Putamen (tissue), 1 donor: ENCODE data around the gene NFYC.
"Not testable (repeated sequence)": the region's sequence is repeated elsewhere in the genome, so short reads cannot be mapped to it uniquely, and the experiment has no call there.

ENCODE experiments used
- DNase-seq: peaks from one replicate; pipeline ENCODE4 v3.0.0-alpha.2; 2016; ENCODE audit warnings: low spot score

NFYC gene

DNA sequence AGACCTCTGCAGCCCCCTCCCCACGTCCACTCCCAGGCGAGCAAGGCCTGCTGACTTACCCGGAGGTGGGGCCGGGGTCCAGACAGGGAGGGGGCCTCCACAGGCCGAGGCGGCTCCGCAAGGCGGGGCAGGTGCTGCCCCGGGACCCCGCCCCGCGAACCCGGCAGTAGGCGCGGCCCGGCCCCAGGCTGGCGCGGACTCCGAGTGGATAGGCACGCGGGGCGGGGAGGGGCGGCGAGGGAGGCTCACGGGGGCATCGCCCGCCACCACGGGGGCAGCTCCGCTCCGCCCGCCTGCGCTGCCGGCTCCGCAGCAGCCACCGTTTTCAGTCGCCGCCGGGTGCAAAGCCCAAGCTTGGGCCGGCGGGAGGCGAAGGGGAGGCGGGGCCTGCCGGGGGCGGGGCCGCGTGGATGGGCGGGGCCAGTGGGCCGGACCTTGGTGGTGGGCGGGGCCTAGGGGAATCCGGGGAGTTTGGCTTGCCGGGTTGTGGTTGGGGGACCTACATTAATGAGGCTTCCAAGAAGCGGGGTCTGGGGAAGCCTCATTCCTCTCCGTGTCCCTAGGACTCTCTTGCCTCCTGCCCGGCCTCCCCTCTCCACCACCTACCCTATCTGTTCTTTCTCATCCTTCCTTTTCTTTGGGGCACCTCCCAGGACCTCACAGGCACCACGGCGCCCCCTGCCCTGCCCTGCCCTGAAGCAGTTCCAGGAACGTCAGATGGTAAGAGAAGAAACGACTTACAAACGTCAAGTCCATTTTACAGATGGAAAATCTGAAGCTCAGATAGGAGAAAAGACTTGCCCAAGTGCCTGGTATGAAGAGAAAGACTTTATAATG lies 26.0 kb upstream of the NFYC start, which contains the start of gene RIMS3:
RIMS3 (minus strand) TSS at position 348 of the 837 bp plus-strand sequence. CDS start 23,757 bp downstream, outside the sequence.
- peak; percentile 67 for DNase-seq

DNA sequence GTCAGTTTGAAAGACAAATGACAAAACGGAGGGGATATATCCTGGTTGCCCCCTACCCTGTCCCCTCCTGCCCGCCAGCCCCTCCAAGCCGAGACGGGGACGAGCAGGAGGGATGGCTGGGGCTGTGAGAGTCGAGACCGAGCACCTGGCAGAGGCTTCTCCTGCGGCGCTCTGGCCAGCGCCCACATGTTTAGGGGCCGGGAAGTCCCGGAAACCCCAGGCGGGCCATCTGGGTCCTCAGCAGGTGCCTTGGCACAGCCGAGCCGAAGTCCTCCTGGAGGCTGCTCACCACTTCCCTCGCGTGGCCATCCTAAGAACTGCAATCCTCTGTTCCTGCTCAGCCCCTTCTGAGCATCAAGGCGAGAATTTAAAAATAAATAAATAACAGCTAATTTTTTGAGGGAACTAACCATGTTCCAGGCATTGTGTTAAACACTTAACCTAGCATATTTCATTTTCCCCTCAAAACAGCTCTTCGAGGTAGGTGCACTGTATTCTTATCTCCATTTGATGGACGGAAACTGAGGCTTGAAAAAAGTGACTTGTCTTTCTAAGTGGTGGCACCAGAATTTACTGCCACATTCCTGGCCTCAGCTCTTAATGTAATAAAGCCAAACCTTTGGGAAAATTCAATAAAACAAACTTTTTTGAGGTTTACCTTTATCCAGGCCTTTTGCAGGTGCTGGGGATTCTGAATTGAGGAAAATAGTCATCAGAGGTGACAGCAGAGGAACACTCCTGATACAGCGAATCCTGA lies 22.6 kb upstream of the NFYC start:
- DNase-seq = peak; percentile 67

DNA sequence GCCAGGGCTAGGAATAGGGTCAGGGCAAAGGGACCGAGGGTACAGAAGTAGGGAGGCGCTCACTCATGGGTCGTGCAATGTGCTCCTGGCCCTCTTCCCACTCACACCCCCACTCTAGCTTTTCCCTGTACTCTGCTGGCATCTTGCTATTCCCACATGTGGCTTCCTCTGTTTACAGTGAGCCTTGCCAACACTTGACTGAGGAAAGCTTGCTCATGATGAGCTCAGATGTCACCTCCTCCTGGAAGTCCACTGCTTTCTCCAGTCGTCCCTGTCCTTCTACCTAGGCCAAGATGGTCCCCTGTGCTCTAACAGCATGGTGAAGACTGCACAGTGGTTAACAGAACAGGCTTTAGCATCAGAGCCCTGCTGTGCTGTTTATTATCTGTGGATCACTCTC lies 18.1 kb upstream of the NFYC start:
- no peak for DNase-seq

DNA sequence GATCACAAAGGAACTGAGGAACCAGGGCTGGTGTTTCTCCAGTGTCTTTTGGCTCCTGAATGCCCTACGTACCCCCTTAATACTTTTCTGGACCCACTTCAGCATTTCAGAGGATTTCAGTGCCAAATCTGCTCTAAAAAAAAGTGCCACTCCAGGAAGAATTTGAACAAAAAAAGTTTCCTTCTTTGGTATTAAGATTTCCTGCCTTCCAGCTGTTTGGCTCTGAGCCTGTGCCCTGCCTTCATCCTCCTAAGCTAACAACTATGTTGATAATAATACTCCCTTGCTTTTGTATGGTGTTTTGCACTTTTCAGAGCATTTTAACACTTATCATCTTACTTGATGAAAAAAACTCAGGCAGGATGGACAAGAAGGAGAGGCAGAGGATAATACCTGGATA lies 15.0 kb upstream of the NFYC start:
- DNase-seq = no peak

DNA sequence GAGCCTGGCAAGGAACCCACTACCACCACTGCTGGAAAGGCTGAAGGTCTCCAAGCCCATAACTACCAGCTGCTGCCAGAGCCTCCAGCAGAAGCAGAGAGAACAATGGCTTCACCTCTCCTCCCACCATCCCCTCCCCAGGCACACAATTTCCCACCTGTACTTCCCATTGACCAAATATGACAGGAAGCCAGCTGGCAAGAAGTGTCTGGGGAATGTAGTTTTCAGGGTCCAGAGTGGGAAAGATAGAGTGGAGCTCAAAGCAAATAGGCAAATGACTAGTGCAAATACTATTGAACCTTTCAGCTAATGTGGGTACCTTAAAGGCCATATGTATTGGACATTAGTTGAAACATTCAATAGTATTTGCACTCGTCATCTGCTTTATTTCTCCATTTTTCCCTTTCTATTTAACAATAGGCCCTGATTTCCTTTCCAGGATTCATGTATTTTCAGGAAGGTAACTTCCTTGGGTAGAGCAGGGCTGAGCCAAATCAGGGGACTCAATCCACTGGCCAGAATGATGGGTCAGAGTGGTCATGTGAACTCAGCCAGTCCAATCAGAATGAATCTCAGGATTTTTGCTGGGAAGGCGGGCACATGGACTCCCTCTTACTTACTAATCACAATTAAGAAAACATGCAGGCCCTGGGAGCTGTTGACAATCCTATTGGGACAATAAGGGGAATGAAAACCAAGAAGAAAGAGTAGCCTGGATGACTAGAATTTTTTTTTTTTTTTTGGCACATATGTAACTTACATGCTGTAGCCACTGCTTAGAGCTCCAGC lies 12.1 kb upstream of the NFYC start:
- no peak for DNase-seq

DNA sequence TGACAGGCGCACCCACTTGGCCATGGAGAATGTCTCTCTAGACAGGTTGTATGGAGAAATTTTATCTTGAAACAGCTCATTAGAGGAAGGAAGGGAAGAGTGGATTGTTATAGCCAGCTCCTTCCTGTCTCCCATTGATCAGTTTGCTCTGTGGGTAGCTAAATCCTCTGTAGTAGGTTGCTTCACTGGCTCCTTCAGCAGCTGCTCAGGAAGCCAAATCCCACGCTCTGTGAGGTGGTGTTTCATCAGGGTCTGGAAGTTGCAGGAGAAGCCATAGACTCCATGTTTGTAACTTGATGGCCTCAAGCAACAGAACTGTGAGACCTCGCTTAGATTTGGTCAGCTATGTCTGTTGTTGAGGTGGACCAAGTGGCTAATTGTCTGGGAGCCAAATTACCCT lies 6.8 kb upstream of the NFYC start:
- DNase-seq = no peak

DNA sequence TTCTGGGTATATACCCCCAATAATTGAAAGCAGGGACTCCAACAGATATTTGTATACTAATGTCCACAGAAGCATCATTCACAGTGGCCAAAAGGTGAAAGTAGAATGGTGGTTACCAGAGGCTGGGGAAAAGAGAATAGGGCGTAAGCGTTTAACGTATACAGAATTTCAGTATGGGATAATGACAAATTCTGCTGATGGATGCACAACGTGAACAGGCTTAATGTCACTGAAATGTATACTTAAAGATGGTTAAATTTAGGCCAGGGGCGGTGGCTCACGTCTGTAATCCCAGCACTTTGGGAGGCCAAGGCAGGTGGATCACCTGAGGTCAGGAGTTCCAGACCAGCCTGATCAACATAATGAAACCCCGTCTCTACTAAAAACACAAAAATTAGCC lies 4.4 kb upstream of the NFYC start:
- no peak for DNase-seq

DNA sequence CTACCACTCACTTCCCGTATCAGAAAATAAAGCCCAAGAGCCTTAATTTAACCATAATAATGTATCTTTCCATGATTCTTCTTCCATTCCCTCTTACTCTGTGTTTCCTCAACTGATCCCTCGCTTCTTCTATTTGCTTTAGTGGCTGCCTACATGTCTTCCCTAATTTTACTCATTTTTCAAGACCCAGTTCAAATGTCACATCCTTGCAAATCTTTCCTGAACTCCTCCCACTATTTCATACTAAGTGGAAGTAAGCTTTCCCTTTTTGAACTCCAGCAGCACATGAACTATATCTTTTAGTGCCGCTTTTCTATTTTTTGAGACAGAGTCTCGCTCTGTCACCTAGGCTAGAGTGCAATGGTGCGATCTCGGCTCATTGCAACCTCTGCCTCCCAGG lies 3.8 kb upstream of the NFYC start:
- DNase-seq = no peak

DNA sequence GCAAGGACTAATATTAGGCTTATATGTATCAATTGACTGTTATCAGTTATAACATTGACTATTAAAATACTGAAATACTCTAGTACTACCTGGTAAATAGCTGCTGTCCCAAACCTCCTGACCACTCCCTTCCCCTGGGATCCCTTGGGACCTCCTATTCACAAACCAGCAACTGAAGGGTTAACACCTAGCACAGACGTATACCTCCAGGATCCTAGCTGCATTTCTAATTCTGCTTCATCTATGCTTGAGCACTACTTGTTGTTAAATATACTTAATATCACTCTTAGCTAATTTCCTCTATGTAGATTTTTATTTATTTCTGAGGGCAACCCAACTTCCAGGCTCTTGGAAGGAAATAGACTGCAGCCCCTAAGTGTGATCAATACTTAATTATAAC lies 1.8 kb upstream of the NFYC start:
- no peak for DNase-seq

DNA sequence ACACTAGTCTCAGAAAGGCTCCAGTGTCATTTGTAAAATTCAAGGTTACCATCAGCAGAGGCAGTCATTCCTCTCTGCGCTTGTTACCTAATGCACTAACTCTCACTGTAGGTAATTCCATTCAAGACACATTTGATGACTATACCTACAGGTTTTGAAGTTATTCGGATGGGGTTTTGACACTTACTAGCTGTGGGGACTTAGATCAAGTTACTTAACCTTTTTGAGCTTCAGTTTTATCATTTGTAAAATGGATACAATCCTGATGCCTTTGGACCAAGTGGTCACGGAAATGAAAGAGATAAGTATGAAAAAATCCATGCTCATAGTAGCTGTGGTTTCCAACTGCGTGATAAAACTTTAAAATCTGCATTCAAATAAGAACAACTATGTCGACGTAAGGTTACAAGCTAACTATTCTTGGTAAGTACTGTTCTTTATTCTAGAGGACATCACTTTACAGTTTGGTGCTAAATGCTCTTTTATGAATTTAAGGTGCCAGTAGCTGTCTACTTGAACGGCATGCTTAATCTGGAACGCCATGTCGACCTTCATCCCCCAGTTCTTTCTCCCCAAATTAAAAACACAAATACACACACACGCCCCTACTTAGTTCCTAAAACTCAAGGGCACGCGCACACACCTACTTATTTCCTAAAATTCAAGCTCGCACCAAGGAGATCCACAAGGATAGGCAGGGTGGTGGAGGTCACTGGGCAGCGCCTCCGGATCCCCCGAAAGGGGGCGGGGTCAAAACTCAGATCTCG lies 550 bp upstream of the NFYC start:
- peak; percentile 12 for DNase-seq

DNA sequence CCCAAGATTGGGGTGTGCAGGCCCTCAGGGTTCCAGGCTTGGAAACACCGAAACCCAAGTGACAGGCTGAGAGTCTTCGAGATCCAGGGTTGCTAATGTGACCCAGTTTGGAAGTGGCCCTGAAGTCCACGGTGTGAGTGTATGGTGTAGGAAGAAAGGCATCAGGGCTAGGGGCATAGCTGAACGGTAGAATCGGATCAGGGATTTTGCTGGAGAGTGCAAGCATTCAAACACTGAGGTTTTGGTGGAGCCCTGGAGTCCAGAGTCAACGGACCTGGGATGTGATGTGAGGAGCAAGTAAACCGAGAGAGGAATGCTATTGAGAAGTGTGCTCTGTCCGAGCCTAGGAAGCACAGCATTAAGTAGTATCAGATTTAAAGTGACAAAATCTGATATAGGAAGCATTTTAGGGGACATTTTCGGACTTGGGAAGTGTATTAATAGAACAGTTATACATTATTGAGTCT lies 958 bp downstream of the NFYC start:
- no peak for DNase-seq

DNA sequence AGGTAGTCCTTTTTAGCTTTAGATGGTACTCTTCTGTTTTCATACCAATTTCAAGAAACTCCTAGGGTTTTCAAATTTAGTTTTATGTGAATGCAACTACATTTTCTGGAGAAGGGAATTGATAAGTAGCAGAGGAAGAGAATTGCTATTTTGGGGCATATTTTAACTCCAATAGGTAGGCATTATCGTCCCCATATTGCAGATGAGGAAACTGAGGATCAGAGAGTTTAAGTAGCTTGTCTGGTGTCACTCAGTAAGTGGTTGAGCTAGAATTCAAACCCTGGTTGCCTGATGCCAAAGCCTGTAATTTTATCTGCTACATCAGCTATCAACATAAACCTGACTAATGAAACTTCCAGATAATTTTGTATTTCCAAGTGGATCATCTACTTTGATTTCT lies 1.9 kb downstream of the NFYC start:
- DNase-seq = no peak

DNA sequence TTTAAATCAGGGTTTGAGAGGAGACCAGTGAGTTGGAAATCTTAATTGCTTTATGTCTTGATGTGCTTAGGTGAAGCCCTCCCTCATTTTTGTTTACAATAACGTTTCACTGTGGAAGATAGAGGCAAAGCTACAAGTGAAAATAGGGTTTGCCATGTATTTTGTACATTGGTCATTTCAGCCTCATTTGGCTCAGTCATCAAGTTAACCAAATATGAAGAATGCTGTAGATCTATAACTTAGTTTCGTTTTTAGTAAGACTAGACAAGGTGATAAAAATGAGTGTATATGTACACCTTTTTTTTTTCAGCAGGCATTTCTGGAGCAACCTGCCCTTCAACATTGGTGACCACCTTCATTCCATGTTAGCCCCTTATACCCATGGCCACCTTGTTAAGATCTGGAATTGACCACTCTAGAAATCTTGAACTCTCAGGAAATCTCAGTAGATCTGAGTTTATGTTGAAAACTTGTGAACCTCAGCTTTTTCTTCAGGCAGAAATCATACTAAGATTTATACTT lies 2.9 kb downstream of the NFYC start:
- no peak for DNase-seq

DNA sequence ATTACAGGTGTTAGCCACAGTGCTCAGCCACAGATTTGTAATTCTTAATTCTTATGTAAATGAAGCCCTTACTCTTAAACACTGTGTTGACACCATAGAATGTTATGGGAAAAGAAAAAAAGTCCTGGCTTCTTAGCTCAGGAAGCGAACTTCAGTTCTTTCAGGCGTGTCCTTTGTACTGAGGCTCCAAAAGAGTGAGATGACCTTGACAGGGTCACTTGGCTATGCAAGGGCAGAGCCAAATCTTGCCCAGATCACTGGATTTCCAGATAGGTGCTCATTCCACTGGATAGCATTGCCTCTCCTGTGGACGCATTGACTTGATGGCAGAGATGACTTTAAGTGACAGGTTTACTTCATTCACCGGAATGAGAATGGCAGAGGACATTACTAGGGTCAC lies 4.8 kb downstream of the NFYC start:
- no peak for DNase-seq

DNA sequence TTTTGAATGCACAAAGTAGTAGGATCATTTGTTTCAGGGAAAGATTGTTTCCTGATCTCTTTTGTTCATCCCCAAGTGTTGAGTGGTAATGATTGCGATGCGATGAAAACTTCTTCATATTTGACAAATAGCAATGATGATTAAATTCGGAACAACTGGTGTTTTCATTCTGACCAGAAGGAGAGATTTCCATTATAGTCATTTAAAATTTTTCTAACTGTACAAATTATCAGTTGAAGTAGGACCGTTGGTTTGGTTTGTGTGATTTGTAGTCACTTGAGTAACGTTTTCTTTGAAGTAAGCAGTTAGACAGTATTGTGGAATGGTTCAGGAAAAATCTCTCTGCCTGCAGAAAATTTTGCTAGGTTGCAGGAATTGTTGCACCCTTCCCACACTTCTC lies 5.9 kb downstream of the NFYC start:
- DNase-seq = no peak

DNA sequence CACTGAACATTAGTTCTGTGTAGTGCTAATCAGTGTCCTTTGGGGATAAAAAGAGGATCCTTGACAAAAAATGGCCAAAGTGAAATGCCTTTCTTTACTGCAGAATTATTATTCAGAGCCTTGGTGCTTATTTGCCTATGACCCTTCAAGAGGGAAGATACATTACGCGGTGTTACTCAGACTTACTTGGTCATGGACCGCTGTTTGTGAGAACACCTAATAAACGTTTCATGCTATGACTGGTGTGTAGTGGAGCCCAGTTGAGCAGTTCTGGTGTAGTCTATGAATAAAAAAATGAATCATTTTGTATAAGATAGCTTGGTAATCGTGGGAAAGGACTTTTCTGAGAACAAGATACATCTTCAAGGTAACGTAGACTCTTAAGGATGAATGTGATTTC lies 8.3 kb downstream of the NFYC start:
- no peak for DNase-seq

DNA sequence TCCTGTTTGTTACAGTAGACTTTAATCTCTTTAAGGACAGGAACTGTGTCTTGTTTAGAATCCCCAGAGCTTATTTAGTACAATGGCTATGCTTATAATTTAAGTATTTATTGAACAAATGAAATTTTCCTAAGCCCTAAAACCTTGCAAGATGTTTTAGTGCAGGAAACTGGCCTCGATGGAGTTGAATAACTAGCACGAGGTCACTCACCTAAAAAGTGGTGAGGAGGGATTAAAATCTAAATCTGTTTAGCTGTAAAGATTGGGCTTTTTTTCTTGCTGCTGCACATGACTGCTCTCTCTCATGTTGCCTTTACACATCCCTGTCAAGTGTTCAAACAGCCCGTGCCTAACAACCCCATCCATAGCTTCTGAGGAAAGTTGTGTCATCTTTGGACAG lies 10.2 kb downstream of the NFYC start:
- no peak for DNase-seq

DNA sequence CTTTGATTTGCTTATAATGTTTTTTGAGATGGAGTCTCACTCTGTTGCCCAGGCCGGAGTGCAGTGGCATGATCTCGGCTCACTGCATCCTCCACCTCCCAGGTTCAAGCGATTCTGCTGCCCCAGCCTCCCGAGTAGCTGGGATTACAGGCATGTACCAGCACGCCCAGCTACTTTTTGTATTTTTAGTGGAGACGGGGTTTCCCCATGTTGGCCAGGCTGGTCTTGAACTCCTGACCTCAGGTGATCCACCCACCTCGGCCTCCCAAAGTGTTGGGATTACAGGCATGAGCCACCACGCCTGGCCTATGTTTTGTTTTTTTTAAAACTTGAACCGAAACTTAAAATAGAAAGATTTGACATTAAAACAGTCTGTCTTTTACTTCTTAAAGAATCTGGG lies 11.3 kb downstream of the NFYC start:
- not testable (repeated sequence) for DNase-seq

DNA sequence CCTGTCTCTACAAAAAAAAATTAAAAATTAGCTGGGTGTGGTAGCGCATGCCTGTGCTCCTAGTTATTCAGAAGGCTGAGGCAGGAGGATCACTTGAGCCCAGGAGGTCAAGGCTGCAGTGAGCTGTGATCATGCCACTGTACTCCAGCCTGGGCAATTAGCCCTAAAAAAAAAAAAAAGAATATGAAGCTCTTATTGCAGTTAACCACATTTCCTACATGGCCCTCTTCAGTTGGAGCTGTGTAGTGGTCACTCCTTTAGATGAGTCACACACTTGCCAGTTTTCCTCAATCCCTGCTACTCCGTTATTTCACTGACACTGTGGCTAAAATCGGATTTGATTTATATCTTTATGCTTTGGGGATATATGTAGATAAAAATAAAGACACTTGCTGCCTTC lies 11.8 kb downstream of the NFYC start:
- DNase-seq = no peak

DNA sequence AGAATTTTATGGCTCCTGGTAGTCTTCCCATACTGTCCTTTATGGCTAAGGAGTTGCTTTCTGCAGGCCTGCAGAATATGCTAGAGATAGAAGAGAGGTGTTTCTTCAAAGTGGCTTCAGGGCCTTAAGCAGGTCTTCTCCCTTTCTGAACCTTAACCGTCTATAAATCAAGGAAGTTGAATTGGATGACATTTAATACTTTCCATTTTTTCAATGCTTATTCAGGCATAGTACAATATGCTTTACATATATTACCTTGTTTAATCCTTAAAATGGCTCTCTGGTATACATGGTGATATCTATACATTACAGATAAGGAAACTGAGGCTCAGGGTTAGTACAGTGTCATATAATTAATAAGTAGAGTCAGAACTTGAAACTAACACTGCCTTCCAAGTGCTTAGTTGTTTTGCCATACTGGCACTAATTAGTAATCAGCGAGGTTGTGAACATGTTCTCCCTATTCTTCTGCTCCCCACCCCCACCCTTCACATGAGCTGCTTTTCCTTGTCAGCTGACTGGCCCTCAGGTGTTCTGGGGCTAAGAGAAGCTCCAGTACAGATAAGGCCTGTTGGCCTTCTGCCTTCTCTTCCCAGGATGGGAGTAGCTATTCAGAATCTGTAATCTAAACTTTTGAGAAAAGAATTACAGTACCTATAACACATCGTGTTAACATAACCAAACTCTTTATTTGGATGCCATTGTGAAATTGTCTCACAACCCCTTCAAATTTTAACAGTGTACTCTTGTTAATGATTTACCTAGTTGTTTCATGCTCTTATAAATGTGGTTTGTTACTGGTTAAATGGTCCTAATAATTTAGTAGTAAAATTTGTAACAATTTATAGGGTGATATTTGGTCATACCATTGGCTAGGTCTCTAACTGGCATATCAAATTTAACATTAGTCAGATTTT lies 13.6 kb downstream of the NFYC start:
- DNase-seq = no peak
